ENCODE data around the gene FAM43B. TPM values are rescaled to one million over a fixed set of nuclear protein-coding genes. Genes with fewer than 3 reads are reported as not detected.

The FAM43B gene
- total RNA-seq, 4 donors from 2014 or later, result 0.11 to 0.19 (median 0.13) TPM; not detected in 1

- intact Hi-C loops (cut with DNase I), result no loop called here
- 68 to 75% methylated on average over 5 of the region's 5 CpGs for WGBS, 2 donors
- Histone ChIP-seq H3K36me3 (no peaks in the 10 kb centered on the region), H3K4me1 (no peaks in the 10 kb centered on the region), H3K9me3 (no peaks in the 10 kb centered on the region), H3K27ac (no peak overlapping the region), H3K27me3 (no peaks in the 10 kb centered on the region), H3K4me3 (no peak overlapping the region)
- TF ChIP-seq CTCF (IDR thresholded peaks at IDR 0.05) (no peak), POLR2A (IDR thresholded peaks at IDR 0.05) (no peak)
- DNase-seq, result no peak
Observed at GRCh38 chr1:20600156-20600555, 47.8 kb downstream of the FAM43B start.

GRCh38 chr1:20601129-20601825 lies 48.9 kb downstream of the FAM43B start:
- DNase-seq, result no peak
- no peak for TF ChIP-seq POLR2A (IDR thresholded peaks at IDR 0.05)
- TF ChIP-seq CTCF (IDR thresholded peaks at IDR 0.05), result no peak
- WGBS, 2 donors, result 36 to 42% methylated on average over 5 of the region's 5 CpGs
- H3K27ac ChIP-seq, result no peak overlapping the region
- H3K9me3 ChIP-seq, result no peaks in the 10 kb centered on the region
- H3K4me1 ChIP-seq, result no peaks in the 10 kb centered on the region
- no peaks in the 10 kb centered on the region for H3K27me3 ChIP-seq
- intact Hi-C loops (cut with DNase I), result no loop called here
- no peaks in the 10 kb centered on the region for H3K36me3 ChIP-seq
- H3K4me3 ChIP-seq, result no peak overlapping the region

GRCh38 chr1:20602851-20603450 lies 50.6 kb downstream of the FAM43B start:
- no peak for DNase-seq
- no peak overlapping the region for H3K27ac ChIP-seq
- no peaks in the 10 kb centered on the region for H3K36me3 ChIP-seq
- WGBS, 2 donors, result 72 to 73% methylated on average over 4 of the region's 4 CpGs
- no peak for TF ChIP-seq POLR2A (IDR thresholded peaks at IDR 0.05)
- TF ChIP-seq CTCF (IDR thresholded peaks at IDR 0.05), result no peak
- H3K4me3 ChIP-seq, result no peak overlapping the region
- no peaks in the 10 kb centered on the region for H3K27me3 ChIP-seq
- H3K4me1 ChIP-seq, result no peaks in the 10 kb centered on the region
- intact Hi-C loops (cut with DNase I), result no loop called here
- no peaks in the 10 kb centered on the region for H3K9me3 ChIP-seq

- Histone ChIP-seq H3K27ac (no peak overlapping the region), H3K4me1 (no peaks in the 10 kb centered on the region), H3K36me3 (no peaks in the 10 kb centered on the region), H3K4me3 (no peak overlapping the region), H3K9me3 (no peaks in the 10 kb centered on the region), H3K27me3 (no peaks in the 10 kb centered on the region)
- WGBS, 2 donors, result 61 to 67% methylated on average over 8 to 9 of the region's 9 CpGs
- no peak for TF ChIP-seq POLR2A (IDR thresholded peaks at IDR 0.05)
- no peak for TF ChIP-seq CTCF (IDR thresholded peaks at IDR 0.05)
- no peak for DNase-seq
- intact Hi-C loops (cut with DNase I), result no loop called here
Observed at GRCh38 chr1:20603504-20604464, 51.4 kb downstream of the FAM43B start.

Other genes starting within 250 kb of the FAM43B start
- 10 to 100 TPM in 1 of 4 donors, 1 to 10 TPM in 3; 3.1 to 12.8 (median 6.8) TPM for gene CAMK2N1, start 66.4 kb upstream of the FAM43B start, total RNA-seq
- gene MUL1, start 44.4 kb upstream of the FAM43B start, total RNA-seq, result 10 to 100 TPM; 19.0 to 35.6 (median 26.2) TPM
- 10 to 100 TPM in 3 of 4 donors, 1 to 10 TPM in 1; 9.7 to 53.7 (median 45.9) TPM for gene CDA, start 36.5 kb downstream of the FAM43B start, total RNA-seq
- 100 to 1,000 TPM in 1 of 4 donors, 10 to 100 TPM in 3; 55.0 to 110 (median 77.1) TPM for gene PINK1, start 80.9 kb downstream of the FAM43B start, total RNA-seq
- gene DDOST, start 108.8 kb downstream of the FAM43B start, total RNA-seq, result 100 to 1,000 TPM; 106 to 183 (median 127) TPM
- gene KIF17, start 165.4 kb downstream of the FAM43B start, total RNA-seq, result 1 to 10 TPM in 1 of 4 donors, under 1 TPM in 2, not detected in 1; 0.57 to 1.9 (median 0.85) TPM
- 1 to 10 TPM in 1 of 4 donors, under 1 TPM in 2, not detected in 1; 0.57 to 1.1 (median 0.79) TPM for gene SH2D5, start 180.1 kb downstream of the FAM43B start, total RNA-seq
- 100 to 1,000 TPM in 3 of 4 donors, 10 to 100 TPM in 1; 81.4 to 225 (median 140) TPM for gene HP1BP3, start 234.7 kb downstream of the FAM43B start, total RNA-seq

Data from esophagus squamous epithelium (tissue), 5 donors.